ENCODE results near the gene RNASET2.

The RNASET2 gene

GRCh38 chr6:166988674-166989201 lies 32.4 kb upstream of the RNASET2 start:
- Histone ChIP-seq H3K4me1 (ENCODE audit: control insufficient read depth, insufficient read depth, low read length) (no peaks in the 10 kb centered on the region), H3K9ac (ENCODE audit: low read depth, low read length) (no peak overlapping the region), H3K9me3 (replicated peaks; ENCODE audit: low read length) (no peaks in the 10 kb centered on the region), H3K36me3 (ENCODE audit: insufficient read depth, low read length) (peaks cover 8% of the 10 kb centered on the region), H3K27me3 (ENCODE audit: control insufficient read depth, insufficient read depth, low read length) (no peaks in the 10 kb centered on the region), H3K4me3 (ENCODE audit: low read length) (no peak overlapping the region), H3K4me2 (ENCODE audit: low read length) (no peak overlapping the region)

DNA sequence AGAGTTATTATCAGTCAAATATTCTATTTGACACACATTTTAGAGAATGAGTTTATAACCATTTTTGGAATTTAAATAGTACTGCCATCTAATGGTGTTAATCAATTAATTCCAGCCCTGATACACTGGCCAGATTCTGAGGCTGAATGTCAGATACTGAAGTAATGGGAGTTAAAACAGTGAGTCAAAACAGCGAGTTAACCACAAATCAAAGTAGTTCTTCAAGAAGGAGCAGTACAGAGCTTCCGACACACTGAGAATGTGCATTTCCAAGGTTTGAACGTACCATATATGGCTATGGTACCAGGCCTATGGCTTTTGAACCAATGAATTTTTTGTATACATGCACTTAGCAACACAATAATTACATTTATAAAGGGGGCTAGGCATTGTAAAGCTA lies 31.6 kb upstream of the RNASET2 start:
- H3K4me1 ChIP-seq (ENCODE audit: control insufficient read depth, insufficient read depth, low read length): no peaks in the 10 kb centered on the region
- H3K9ac ChIP-seq (ENCODE audit: low read depth, low read length): no peak overlapping the region
- H3K36me3 ChIP-seq (ENCODE audit: insufficient read depth, low read length): peaks cover 8% of the 10 kb centered on the region
- H3K27me3 ChIP-seq (ENCODE audit: control insufficient read depth, insufficient read depth, low read length): no peaks in the 10 kb centered on the region
- no peaks in the 10 kb centered on the region for H3K9me3 ChIP-seq (replicated peaks; ENCODE audit: low read length)
- H3K4me2 ChIP-seq (ENCODE audit: low read length): no peak overlapping the region
- no peak overlapping the region for H3K4me3 ChIP-seq (ENCODE audit: low read length)

- H3K9ac ChIP-seq (ENCODE audit: low read depth, low read length): no peak overlapping the region
- peaks cover 6% of the 10 kb centered on the region for H3K36me3 ChIP-seq (ENCODE audit: insufficient read depth, low read length)
- no peaks in the 10 kb centered on the region for H3K27me3 ChIP-seq (ENCODE audit: control insufficient read depth, insufficient read depth, low read length)
- H3K4me1 ChIP-seq (ENCODE audit: control insufficient read depth, insufficient read depth, low read length): no peaks in the 10 kb centered on the region
- H3K4me3 ChIP-seq (ENCODE audit: low read length): no peak overlapping the region
- no peaks in the 10 kb centered on the region for H3K9me3 ChIP-seq (replicated peaks; ENCODE audit: low read length)
- H3K4me2 ChIP-seq (ENCODE audit: low read length): no peak overlapping the region
Observed at GRCh38 chr6:166987448-166987847, 31.1 kb upstream of the RNASET2 start.

GRCh38 chr6:166980738-166981137 lies 24.4 kb upstream of the RNASET2 start:
- Histone ChIP-seq H3K36me3 (ENCODE audit: insufficient read depth, low read length) (peaks cover 6% of the 10 kb centered on the region), H3K4me3 (ENCODE audit: low read length) (no peak overlapping the region), H3K4me2 (ENCODE audit: low read length) (no peak overlapping the region), H3K4me1 (ENCODE audit: control insufficient read depth, insufficient read depth, low read length) (peaks cover 11% of the 10 kb centered on the region), H3K9ac (ENCODE audit: low read depth, low read length) (no peak overlapping the region), H3K9me3 (replicated peaks; ENCODE audit: low read length) (no peaks in the 10 kb centered on the region), H3K27me3 (ENCODE audit: control insufficient read depth, insufficient read depth, low read length) (no peaks in the 10 kb centered on the region)

DNA sequence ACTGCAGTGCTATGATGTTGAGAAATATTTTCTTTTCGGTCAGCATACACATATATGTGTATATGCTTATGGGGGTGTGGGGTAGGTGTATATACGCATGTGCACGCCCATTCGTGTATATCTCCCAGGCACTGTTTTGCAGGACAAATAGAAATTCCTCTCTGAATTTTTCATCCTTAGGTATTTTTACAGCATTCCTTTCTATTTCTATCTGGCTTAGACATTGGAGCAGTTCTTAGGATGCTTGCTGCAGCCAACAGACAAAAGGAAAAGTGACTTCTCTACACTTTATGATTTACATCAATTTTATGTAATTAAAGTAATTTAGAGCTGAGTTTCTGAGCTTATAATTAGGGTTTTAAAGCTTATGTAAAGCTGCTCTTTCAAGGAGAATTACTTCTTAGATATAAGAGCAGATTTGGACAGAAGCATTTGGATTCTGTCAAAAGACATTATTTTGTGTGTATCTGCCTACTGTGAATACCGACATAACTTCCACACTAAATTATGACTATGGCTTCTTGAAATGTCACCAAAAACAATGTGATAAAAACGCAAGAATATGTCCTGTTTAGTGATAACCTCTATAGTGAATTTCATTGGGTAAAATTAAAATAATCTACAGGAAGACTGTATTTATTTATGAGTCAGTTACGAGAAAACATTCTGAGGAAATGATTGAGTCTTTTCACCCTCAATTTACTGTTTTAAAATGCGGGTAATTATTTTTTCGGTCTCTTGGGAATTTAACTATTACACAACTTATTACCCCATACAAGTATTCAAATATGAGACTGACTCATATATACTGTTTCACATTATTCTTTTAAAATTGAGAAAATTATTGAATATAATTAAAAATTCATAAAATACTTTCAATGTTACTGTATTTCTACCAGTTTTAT lies 21.5 kb upstream of the RNASET2 start:
- no peak overlapping the region for H3K4me3 ChIP-seq (ENCODE audit: low read length)
- no peaks in the 10 kb centered on the region for H3K9me3 ChIP-seq (replicated peaks; ENCODE audit: low read length)
- peaks cover 3% of the 10 kb centered on the region for H3K36me3 ChIP-seq (ENCODE audit: insufficient read depth, low read length)
- H3K27me3 ChIP-seq (ENCODE audit: control insufficient read depth, insufficient read depth, low read length): no peaks in the 10 kb centered on the region
- H3K4me2 ChIP-seq (ENCODE audit: low read length): peak overlapping the region; percentile 3
- H3K9ac ChIP-seq (ENCODE audit: low read depth, low read length): no peak overlapping the region
- H3K4me1 ChIP-seq (ENCODE audit: control insufficient read depth, insufficient read depth, low read length): peaks cover 11% of the 10 kb centered on the region

DNA sequence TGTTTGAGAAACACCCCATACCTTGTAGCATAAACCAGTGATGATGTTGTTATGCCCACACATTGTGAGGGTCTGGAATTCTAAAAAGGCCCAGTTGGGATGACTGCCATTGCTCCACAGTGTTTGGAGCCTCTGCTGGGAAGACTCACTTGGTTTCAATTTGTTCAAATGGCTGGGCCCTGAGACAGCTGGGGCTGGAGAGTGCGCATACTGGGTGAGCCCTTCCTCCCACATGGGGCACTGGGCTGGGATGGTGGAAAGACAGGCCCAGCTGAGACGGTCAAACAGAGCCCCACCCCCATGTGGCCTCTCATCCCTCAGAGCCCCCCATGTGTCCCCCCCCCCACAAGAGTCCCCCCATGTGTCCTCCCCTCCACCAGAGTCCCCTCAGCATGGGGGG lies 20.3 kb upstream of the RNASET2 start:
- Histone ChIP-seq H3K9ac (ENCODE audit: low read depth, low read length) (no peak overlapping the region), H3K9me3 (replicated peaks; ENCODE audit: low read length) (no peaks in the 10 kb centered on the region), H3K4me3 (ENCODE audit: low read length) (no peak overlapping the region), H3K4me2 (ENCODE audit: low read length) (no peak overlapping the region), H3K4me1 (ENCODE audit: control insufficient read depth, insufficient read depth, low read length) (peaks cover 11% of the 10 kb centered on the region), H3K27me3 (ENCODE audit: control insufficient read depth, insufficient read depth, low read length) (no peaks in the 10 kb centered on the region), H3K36me3 (ENCODE audit: insufficient read depth, low read length) (peaks cover 3% of the 10 kb centered on the region)

GRCh38 chr6:166972101-166972500 lies 15.8 kb upstream of the RNASET2 start:
- H3K27me3 ChIP-seq (ENCODE audit: control insufficient read depth, insufficient read depth, low read length): no peaks in the 10 kb centered on the region
- H3K36me3 ChIP-seq (ENCODE audit: insufficient read depth, low read length): peaks cover 3% of the 10 kb centered on the region
- no peak overlapping the region for H3K4me3 ChIP-seq (ENCODE audit: low read length)
- H3K9me3 ChIP-seq (replicated peaks; ENCODE audit: low read length): no peaks in the 10 kb centered on the region
- H3K4me2 ChIP-seq (ENCODE audit: low read length): no peak overlapping the region
- H3K9ac ChIP-seq (ENCODE audit: low read depth, low read length): no peak overlapping the region
- H3K4me1 ChIP-seq (ENCODE audit: control insufficient read depth, insufficient read depth, low read length): no peaks in the 10 kb centered on the region

- H3K4me2 ChIP-seq (ENCODE audit: low read length): no peak overlapping the region
- no peaks in the 10 kb centered on the region for H3K4me1 ChIP-seq (ENCODE audit: control insufficient read depth, insufficient read depth, low read length)
- H3K4me3 ChIP-seq (ENCODE audit: low read length): no peak overlapping the region
- H3K36me3 ChIP-seq (ENCODE audit: insufficient read depth, low read length): peaks cover 3% of the 10 kb centered on the region
- H3K27me3 ChIP-seq (ENCODE audit: control insufficient read depth, insufficient read depth, low read length): no peaks in the 10 kb centered on the region
- no peak overlapping the region for H3K9ac ChIP-seq (ENCODE audit: low read depth, low read length)
- no peaks in the 10 kb centered on the region for H3K9me3 ChIP-seq (replicated peaks; ENCODE audit: low read length)
Observed at GRCh38 chr6:166971271-166971670, 14.9 kb upstream of the RNASET2 start.

GRCh38 chr6:166970776-166971175 lies 14.4 kb upstream of the RNASET2 start:
- no peaks in the 10 kb centered on the region for H3K4me1 ChIP-seq (ENCODE audit: control insufficient read depth, insufficient read depth, low read length)
- no peak overlapping the region for H3K4me2 ChIP-seq (ENCODE audit: low read length)
- no peaks in the 10 kb centered on the region for H3K27me3 ChIP-seq (ENCODE audit: control insufficient read depth, insufficient read depth, low read length)
- no peak overlapping the region for H3K4me3 ChIP-seq (ENCODE audit: low read length)
- peaks cover 3% of the 10 kb centered on the region for H3K36me3 ChIP-seq (ENCODE audit: insufficient read depth, low read length)
- no peak overlapping the region for H3K9ac ChIP-seq (ENCODE audit: low read depth, low read length)
- H3K9me3 ChIP-seq (replicated peaks; ENCODE audit: low read length): no peaks in the 10 kb centered on the region

DNA sequence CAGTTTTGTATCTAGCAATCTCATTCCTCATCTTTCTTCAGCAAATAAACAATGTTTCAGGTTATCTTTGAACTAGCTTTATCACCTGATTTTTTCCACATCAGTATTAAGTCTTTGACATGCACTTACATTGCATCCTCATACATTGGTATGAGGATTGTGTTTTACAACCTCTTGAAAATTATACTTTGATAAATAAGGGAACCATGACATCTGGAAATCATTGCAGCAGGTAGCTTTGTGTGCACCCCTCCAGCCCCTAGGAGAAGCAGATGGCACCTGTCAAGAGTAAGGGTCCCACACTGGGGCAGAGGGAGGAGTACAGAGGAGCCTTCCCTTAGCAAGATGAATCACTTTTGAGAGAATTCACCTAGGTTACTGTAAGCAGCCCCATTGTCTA lies 13.7 kb upstream of the RNASET2 start:
- no peaks in the 10 kb centered on the region for H3K9me3 ChIP-seq (replicated peaks; ENCODE audit: low read length)
- no peak overlapping the region for H3K4me3 ChIP-seq (ENCODE audit: low read length)

DNA sequence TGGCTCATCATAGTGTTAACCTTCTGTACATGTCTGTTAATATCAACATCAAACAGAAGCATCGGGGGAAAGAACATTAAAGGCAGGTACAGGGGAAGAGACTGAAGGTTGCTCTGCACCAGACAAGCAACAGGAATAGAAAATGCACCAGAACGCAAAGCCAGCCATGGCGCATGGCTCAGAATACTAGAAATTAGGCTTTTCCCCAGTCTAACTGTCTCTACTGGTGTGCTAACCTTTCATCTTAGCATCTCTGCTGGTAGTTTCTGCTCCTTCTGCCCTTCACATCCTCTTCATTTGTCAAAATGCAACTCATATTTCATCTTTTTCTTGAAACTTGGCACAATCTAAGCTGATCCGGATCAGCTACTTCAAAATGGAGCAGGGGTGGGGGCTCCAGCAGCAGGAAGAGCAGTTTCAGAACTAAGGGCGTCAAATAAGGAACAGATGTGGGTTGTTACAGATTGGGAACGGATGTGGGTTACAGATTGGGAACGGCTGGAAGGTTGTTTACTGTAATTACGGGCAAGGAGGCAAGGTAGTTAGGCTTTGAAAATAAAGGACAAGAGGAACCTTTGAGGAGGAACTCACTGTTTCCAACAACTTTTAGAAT lies 13.1 kb upstream of the RNASET2 start:
- Histone ChIP-seq H3K4me2 (ENCODE audit: low read length) (no peak overlapping the region), H3K4me1 (ENCODE audit: control insufficient read depth, insufficient read depth, low read length) (no peaks in the 10 kb centered on the region), H3K36me3 (ENCODE audit: insufficient read depth, low read length) (peaks cover 3% of the 10 kb centered on the region), H3K4me3 (ENCODE audit: low read length) (no peak overlapping the region), H3K27me3 (ENCODE audit: control insufficient read depth, insufficient read depth, low read length) (no peaks in the 10 kb centered on the region), H3K9me3 (replicated peaks; ENCODE audit: low read length) (no peaks in the 10 kb centered on the region), H3K9ac (ENCODE audit: low read depth, low read length) (no peak overlapping the region)

More for the DNA sequence above, 13.7 kb upstream of the RNASET2 start:
- Histone ChIP-seq H3K9ac (ENCODE audit: low read depth, low read length) (no peak overlapping the region), H3K4me1 (ENCODE audit: control insufficient read depth, insufficient read depth, low read length) (no peaks in the 10 kb centered on the region), H3K36me3 (ENCODE audit: insufficient read depth, low read length) (peaks cover 3% of the 10 kb centered on the region), H3K4me2 (ENCODE audit: low read length) (no peak overlapping the region), H3K27me3 (ENCODE audit: control insufficient read depth, insufficient read depth, low read length) (no peaks in the 10 kb centered on the region)

Measured in skeletal muscle satellite cell (primary cell).